UCSD-AML1 (cell line): ENCODE measurements around the gene THOC2.
"Not testable (repeated sequence)": the region's sequence is repeated elsewhere in the genome, so short reads cannot be mapped to it uniquely, and the experiment has no call there.

Experiments
- DNase-seq: peaks from one replicate; lab custom pipeline; 2025; ENCODE audit not compliant: unreplicated experiment; lab: John Stamatoyannopoulos, UW

Gene THOC2

DNA sequence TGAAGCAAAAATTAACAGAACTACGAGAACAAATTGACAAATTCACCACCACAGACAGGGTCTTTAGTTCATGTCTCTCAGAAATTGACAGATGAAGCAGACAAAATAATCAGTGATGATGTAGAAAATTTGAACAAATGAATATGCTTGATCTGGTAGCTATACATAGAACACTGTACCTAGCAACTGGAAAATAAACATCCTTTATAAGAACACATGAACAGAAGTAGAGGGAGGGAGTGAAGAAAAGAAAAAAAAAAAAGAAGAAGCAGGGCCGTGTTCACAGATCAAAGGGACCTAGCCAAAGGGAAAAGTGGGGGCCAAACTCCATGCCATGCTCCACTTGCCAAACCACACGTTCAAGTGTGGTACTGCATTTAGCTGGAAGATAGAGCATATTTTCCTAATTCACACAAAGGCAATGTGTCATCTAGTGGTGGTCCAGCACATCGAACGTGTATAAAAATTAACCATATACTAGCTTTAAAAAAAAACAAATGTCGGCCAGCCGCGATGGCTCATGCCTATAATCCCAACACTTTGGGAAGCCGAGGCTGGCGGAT, 5.6 kb upstream of the THOC2 start:
- no peak for DNase-seq

GRCh38 chrX:123736333-123736921, 3.6 kb upstream of the THOC2 start:
- DNase-seq = no peak

DNA sequence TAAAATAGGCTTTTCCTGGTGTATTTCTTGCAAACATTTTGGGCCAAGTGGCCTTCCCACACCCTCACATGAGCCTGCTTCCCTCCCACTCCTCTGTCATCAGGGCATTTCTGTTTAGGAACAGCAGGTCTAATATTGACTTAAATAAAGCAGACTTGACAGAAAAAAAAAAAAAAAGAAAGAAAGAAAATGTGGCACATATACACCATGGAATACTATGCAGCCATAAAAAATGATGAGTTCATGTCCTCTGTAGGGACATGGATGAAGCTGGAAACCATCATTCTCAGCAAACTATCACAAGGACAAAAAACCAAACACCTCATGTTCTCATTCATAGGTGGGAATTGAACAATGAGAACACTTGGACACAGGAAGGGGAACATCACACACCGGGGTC, 2.3 kb upstream of the THOC2 start:
- DNase-seq = not testable (repeated sequence)

DNA sequence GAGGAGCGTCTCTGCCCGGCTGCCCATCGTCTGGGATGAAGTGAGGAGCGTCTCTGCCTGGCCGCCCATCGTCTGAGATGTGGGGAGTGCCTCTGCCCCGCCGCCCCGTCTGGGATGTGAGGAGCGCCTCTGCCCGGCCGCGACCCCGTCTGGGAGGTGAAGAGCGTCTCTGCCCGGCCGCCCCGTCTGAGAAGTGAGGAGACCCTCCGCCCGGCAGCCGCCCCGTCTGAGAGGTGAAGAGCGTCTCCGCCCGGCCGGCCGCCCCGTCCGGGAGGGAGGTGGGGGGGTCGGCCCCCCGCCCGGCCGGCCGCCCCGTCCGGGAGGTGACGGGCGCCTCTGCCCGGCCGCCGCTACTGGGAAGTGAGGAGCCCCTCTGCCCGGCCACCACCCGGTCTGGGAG, 1.2 kb upstream of the THOC2 start:
- DNase-seq = not testable (repeated sequence)

DNA sequence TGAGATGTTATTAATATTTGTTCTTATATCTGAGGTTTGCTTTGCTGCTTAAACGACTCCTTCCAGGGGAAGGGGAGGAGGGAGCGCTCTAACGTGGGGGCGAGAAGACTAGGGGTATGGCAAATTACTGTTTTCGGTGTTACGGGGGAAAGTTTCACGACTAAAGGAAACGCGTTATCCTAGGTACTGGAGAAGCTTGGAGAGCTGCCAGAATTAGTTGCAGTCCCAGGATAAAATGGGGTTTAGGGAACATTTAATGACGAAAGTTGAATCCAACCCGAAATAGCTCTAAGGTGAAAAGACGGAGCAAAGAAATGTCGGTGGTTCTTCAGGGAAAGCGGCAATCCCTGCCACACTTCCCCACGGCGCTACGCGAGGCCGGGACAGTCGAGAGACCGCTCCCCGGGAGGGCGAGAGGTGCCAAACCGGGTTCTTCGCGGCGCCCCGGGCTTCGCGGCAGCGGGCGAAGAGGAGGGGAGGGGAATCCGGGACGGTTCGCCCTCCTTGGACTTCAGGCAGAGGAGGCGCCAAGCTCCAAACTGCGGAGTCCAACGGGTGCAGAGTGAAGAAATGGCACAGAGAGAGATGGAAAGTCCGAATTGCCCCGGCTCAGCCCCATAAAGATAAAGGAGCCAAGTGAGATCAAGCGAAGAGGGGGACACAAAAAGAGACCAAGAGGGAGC, 724 bp downstream of the THOC2 start:
- DNase-seq = peak; percentile 21

GRCh38 chrX:123731258-123731986, 1.4 kb downstream of the THOC2 start:
- peak; percentile 15 for DNase-seq

DNA sequence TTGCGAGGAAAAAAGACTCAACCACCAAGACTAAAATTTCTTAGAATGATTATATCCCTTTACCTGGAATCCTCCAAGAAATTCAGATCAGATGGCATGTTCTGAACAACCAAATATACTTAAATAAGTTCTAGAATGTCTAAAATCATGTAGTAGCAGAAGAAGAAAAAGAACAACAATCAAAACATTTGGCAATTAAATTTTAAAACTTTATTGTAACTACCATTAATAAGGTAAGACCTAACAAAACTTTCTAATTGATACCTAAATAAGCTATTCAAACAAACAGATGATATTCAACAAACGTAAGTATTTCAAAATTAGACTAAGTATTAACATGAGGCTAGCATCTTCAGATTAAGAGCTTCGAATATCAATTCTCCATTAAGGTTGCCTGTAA, 4.3 kb downstream of the THOC2 start:
- no peak for DNase-seq

- no peak for DNase-seq
Measured at GRCh38 chrX:123728016-123728415, 4.8 kb downstream of the THOC2 start.

- DNase-seq = not testable (repeated sequence)
Measured at GRCh38 chrX:123722193-123722592, 10.7 kb downstream of the THOC2 start.

- no peak for DNase-seq
Measured at GRCh38 chrX:123720486-123720885, 12.4 kb downstream of the THOC2 start.

- no peak for DNase-seq
Measured at GRCh38 chrX:123713841-123714240, 19.0 kb downstream of the THOC2 start.

DNA sequence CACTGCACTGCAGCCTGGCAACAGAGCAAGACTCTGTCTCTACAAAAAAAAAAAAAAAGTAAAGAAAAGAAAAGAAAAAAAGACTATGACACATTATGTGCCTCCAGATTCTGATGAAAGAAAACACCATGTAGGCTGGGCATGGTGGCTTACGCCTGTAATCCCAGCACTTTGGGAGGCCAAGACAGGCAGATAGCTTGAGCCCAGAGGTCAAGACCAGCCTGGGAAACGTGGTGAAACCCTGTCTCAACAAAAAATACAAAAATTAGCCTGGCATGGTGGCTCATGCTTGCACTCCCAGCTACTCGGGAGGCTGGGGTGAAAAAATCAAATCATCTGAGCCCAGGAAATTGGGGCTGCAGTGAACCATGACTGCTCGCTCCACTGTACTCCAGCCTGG, 19.4 kb downstream of the THOC2 start:
- DNase-seq = no peak

DNA sequence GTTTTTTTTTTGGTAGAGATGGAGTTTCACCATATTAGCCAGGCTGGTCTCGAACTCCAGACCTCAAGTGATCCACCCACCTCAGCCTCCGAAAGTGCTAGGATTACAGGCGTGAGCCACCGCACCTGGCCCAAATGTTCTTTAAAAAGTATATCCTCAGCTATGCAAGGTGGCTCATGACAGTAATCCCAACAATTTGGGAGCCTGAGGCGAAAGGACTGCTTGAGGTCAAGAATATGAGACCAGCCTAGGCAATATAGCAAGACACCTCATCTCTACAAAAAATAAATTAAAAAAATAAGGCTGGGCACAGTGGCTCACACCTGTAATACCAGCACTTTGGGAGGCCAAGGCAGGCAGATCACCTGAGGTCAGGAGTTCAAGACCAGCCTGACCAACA, 21.7 kb downstream of the THOC2 start:
- DNase-seq = not testable (repeated sequence)

GRCh38 chrX:123704781-123705180, 28.1 kb downstream of the THOC2 start:
- no peak for DNase-seq

GRCh38 chrX:123698979-123699520, 33.8 kb downstream of the THOC2 start:
- no peak for DNase-seq

- no peak for DNase-seq
Measured at GRCh38 chrX:123696334-123696733, 36.5 kb downstream of the THOC2 start.

GRCh38 chrX:123695242-123695641, 37.6 kb downstream of the THOC2 start:
- no peak for DNase-seq

GRCh38 chrX:123691776-123692175, 41.1 kb downstream of the THOC2 start:
- no peak for DNase-seq

DNA sequence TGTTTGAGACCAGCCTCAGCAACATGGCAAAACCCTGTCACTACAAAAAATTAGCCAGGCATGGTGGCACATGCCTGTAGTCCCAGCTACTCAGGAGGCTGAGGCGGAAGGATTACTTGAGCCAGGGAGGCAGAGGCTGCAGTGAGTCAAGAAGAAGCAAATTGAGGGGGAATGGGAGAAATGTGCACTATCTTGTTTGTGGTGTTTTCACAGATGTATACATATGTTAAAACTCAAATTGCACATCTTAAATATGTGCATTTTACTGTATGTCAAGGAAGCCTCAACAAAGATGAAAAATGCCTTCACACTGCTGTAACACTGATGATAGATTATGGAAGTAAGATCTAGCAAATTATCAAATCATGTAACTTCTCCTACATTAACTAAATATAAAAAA, 44.3 kb downstream of the THOC2 start:
- DNase-seq = no peak

GRCh38 chrX:123685232-123685631, 47.6 kb downstream of the THOC2 start:
- no peak for DNase-seq

DNA sequence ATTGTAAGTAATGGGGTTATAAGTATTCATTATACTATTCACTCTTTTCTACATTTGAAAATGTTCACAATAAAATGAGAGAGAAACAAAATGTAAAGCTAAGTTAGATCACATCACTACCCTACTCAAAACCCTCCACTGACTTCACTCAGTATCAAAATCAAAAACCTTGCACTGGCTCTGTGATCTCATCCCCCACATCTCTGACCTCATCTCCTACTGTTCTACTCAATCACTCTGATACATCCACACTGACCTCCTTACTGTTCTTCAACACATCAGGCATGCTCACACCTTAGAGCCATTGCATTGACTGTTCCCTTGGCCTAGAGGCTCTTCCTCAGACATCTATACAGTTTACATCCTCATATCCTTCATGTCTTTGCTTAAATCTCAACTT, 50.7 kb downstream of the THOC2 start:
- no peak for DNase-seq
